Raji (cell line): ENCODE results near the gene CLSTN2.

ENCODE experiments used
- POLR2A ChIP-seq: IDR thresholded peaks from 2 replicates; pipeline ENCODE4 v1.6.1; 2011; ENCODE audit warnings: low read depth, low read length, control low read depth; ENCODE audit not compliant: insufficient read depth

Gene CLSTN2

DNA sequence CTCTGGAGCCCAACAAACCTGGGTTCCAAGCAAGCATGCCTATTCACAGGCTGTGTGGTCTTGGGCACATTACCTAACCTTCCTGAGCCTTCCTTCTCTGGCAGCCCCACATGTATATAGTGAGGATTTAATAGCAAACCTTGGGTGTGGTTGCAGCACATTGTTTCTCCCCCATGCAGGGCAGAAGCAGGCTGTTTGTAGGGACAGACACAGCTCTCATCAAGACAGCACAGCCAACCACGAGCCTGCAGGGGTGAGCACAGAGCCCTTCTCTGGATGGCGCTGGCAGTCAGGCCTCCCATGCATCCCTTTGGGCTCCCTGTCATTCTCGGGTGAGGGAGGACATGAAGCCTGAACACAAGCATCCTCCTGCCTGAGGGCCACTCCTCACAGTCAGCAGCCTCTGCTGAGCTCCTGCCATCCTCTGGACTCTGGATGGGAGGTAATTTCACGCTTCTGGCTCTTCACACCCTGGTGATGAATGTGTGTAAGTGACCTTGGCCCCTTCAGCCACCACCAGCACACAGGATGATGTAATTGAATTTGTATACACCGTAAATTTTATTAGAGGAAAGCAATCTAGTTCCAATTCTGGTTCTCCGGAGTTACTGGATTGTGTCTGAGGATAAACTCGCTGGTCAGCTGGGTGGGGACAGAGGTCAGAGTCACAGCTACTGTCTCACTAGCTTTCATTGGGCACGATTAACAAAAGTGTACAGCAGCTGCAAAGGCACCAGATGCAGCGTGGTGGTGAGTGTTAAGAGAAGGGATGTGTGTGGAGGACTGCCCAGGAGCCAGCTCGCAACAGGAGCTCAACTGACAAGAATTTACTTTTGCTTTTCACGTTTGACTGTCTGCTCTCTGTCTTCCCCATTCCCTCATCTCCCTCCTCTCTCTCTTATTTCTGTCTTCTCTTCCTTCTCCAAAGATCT, 118.1 kb downstream of the CLSTN2 start:
- TF ChIP-seq POLR2A: no peak

- no peak for TF ChIP-seq POLR2A
Observed at GRCh38 chr3:140053794-140054193, 118.8 kb downstream of the CLSTN2 start.

GRCh38 chr3:140055092-140055791, 120.3 kb downstream of the CLSTN2 start:
- TF ChIP-seq POLR2A: no peak

DNA sequence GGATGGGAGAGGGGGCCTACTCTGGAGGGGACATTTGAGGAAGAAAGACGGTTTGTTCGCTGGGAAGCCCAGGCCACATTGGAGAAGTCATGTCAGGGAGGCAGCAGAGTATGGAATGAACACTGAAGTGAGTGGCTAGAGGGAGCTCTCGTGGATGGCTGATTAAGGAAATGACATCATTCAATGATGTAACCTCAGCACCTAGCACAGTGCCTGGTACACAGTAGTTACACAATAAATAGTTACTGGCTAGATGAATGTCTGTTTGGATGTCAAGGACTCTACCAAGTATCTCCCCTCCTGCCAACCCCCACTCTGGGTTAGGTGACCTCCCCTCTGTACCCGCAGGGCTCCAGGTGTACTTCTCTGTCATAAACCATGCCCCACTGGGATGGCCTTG, 121.1 kb downstream of the CLSTN2 start:
- TF ChIP-seq POLR2A: no peak

- no peak for TF ChIP-seq POLR2A
Observed at GRCh38 chr3:140061211-140061610, 126.2 kb downstream of the CLSTN2 start.

GRCh38 chr3:140062461-140062860, 127.5 kb downstream of the CLSTN2 start:
- TF ChIP-seq POLR2A: no peak

- no peak for TF ChIP-seq POLR2A
Observed at GRCh38 chr3:140067487-140067886, 132.5 kb downstream of the CLSTN2 start.

DNA sequence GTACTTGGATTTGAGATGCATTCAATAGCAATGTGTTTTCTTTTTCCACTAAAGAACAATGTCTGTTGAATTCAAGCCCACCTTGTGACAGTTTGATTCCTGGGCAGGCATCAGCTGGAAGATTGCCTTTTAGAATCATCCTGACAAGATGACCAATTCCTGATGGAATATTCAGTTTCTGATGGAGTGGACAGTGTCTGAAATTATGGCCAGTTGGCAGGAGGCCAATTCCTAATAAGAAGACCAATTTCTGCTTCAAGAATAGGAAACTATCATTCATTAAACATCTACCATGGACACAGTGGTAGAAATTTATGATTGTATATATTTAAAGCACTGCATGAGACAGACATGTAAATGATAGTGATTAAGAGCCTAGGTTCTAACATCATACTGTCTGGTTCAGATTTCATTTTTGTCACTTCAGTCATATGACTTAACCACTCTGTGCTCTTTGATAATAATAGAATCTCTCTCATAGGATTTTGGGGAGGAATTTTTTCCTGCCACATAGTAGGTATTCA, 133.6 kb downstream of the CLSTN2 start:
- TF ChIP-seq POLR2A: no peak

GRCh38 chr3:140073278-140074045, 138.5 kb downstream of the CLSTN2 start:
- no peak for TF ChIP-seq POLR2A

GRCh38 chr3:140076552-140076951, 141.6 kb downstream of the CLSTN2 start:
- no peak for TF ChIP-seq POLR2A

GRCh38 chr3:140077406-140077805, 142.4 kb downstream of the CLSTN2 start:
- no peak for TF ChIP-seq POLR2A

GRCh38 chr3:140078343-140078742, 143.4 kb downstream of the CLSTN2 start:
- no peak for TF ChIP-seq POLR2A

- no peak for TF ChIP-seq POLR2A
Observed at GRCh38 chr3:140078940-140079339, 144.0 kb downstream of the CLSTN2 start.

GRCh38 chr3:140081887-140082286, 146.9 kb downstream of the CLSTN2 start:
- no peak for TF ChIP-seq POLR2A

DNA sequence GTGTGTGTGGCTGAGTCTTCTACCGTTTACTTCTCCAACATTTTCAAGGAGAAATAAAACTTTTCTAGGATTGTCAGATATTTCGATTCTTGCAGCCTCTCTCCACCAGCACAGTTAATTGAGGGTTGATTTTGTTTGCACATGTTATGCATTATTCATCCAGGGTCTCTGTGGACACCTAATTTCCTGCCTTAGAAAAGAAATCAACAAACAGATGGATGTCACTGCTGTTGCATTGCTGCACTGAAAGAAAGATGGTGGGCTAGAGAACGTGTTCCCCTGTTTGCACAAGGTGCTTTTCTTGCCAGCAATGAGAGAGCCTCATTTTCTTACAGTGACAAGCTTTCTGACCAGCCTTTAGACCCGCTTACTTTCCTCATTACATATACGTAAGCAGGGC, 150.0 kb downstream of the CLSTN2 start:
- no peak for TF ChIP-seq POLR2A
